ENCODE measurements around the gene CAPSL.

Gene CAPSL

GRCh38 chr5:35870605-35871004 is 67.8 kb downstream of the CAPSL start:
- TF ChIP-seq YY1 (IDR thresholded peaks at IDR 0.05; ENCODE audit: low read depth) (no peak), USF1 (IDR thresholded peaks at IDR 0.05) (no peak), RAD21 (IDR thresholded peaks at IDR 0.05; ENCODE audit: low read depth) (no peak), MAX (IDR thresholded peaks at IDR 0.05) (no peak), FOXM1 (IDR thresholded peaks at IDR 0.05; ENCODE audit: borderline replicate concordance, low read depth) (no peak), TEAD4 (IDR thresholded peaks at IDR 0.05) (no peak), TAF1 (IDR thresholded peaks at IDR 0.05; ENCODE audit: low read depth) (no peak), EP300 (IDR thresholded peaks at IDR 0.05; ENCODE audit: borderline replicate concordance) (no peak), EGR1 (IDR thresholded peaks at IDR 0.05) (no peak), ZBTB7A (IDR thresholded peaks at IDR 0.05; ENCODE audit: low read depth) (no peak), REST (IDR thresholded peaks at IDR 0.05; ENCODE audit: low read depth) (no peak), CEBPB (IDR thresholded peaks at IDR 0.05) (no peak), TCF12 (IDR thresholded peaks at IDR 0.05; ENCODE audit: low read depth) (no peak), NFIC (IDR thresholded peaks at IDR 0.05) (no peak), CREB1 (IDR thresholded peaks at IDR 0.05; ENCODE audit: low read depth) (no peak)

- no peak for TF ChIP-seq YY1 (IDR thresholded peaks at IDR 0.05; ENCODE audit: low read depth)
- no peak for TF ChIP-seq USF1 (IDR thresholded peaks at IDR 0.05)
- no peak for TF ChIP-seq NFIC (IDR thresholded peaks at IDR 0.05)
- no peak for TF ChIP-seq RAD21 (IDR thresholded peaks at IDR 0.05; ENCODE audit: low read depth)
- no peak for TF ChIP-seq CEBPB (IDR thresholded peaks at IDR 0.05)
These were observed 68.6 kb downstream of the CAPSL start for GRCh38 chr5:35869685-35870277.

GRCh38 chr5:35867998-35868397 is 70.4 kb downstream of the CAPSL start:
- no peak for TF ChIP-seq CREB1 (IDR thresholded peaks at IDR 0.05; ENCODE audit: low read depth)
- TF ChIP-seq MAX (IDR thresholded peaks at IDR 0.05): no peak
- TF ChIP-seq TEAD4 (IDR thresholded peaks at IDR 0.05): no peak

- TF ChIP-seq FOXM1 (IDR thresholded peaks at IDR 0.05; ENCODE audit: borderline replicate concordance, low read depth): no peak
- TF ChIP-seq CREB1 (IDR thresholded peaks at IDR 0.05; ENCODE audit: low read depth): no peak
- TF ChIP-seq REST (IDR thresholded peaks at IDR 0.05; ENCODE audit: low read depth): no peak
These were observed 75.3 kb downstream of the CAPSL start for GRCh38 chr5:35863159-35863558.

- TF ChIP-seq RAD21 (IDR thresholded peaks at IDR 0.05; ENCODE audit: low read depth) (no peak), NFIC (IDR thresholded peaks at IDR 0.05) (no peak), ZBTB7A (IDR thresholded peaks at IDR 0.05; ENCODE audit: low read depth) (no peak), EP300 (IDR thresholded peaks at IDR 0.05; ENCODE audit: borderline replicate concordance) (no peak), EGR1 (IDR thresholded peaks at IDR 0.05) (no peak), REST (IDR thresholded peaks at IDR 0.05; ENCODE audit: low read depth) (no peak), MAX (IDR thresholded peaks at IDR 0.05) (no peak), TEAD4 (IDR thresholded peaks at IDR 0.05) (no peak), USF1 (IDR thresholded peaks at IDR 0.05) (no peak)
These were observed 76.3 kb downstream of the CAPSL start for GRCh38 chr5:35862126-35862525.
